OCI-M2 (cell line): ENCODE results near the gene BORCS5.

ENCODE experiments used
- DNase-seq: peaks from one replicate; lab custom pipeline; 2025; ENCODE audit not compliant: unreplicated experiment; lab: John Stamatoyannopoulos, UW

BORCS5 gene

DNA sequence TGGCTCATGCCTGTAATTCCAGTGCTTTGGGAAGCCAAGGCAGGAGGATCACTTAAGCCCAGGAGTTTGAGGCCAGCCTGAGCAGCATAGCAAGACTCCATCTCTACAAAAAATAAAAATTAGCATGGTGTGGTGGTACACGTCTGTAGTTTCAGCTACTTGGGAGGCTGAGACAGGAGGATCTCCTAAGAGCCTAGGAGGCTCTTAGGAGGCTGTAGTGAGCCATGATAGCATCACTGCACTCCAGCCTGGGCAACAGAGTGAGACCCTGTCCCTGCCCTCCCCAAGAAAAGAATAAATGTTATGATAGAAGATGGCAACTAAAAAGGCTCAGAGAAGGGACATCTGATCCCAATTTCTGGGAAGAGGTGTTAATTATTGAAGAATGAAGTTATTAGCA is 3.6 kb upstream of the BORCS5 start:
- DNase-seq, result no peak

DNA sequence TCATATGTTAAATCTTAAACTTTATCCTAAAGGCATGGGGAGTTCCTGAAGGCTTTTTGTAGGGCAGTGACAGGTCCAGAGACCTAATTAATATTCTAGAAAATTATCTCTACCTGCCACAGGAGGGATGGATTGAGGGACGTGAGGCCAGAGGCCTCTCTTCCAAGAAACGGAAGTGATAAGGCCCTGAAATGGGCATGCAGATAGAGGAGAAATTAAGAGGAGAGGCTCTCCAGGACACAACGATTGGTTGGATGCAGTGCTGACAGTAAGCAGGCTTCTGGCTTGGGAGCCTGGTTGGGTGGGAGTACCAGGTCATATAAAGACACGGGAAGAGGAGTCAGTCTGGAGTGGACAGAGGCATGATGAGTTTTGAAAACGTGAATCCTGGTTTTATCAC is 3.1 kb upstream of the BORCS5 start:
- no peak for DNase-seq

DNA sequence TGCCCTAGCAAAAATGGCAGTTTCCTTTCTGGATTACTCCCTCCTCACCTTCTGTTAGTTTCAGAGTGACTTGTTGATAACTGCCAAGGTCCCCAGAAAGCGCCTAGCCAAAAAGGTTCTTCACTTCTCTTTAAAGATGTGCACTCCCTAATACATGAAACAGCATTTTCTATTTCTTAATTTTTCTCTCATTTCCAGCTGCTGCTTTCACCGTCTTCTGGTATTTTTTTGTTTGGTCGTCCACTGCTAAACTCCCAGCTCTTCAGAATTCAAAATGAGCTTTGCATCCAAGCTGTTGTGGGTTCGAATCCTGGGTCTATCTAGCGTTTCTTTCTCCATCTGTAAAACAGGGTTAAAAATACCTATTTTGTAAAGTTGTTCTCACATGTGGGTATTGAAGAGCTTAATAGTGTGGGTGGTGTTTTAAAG is 397 bp upstream of the BORCS5 start:
- no peak for DNase-seq

DNA sequence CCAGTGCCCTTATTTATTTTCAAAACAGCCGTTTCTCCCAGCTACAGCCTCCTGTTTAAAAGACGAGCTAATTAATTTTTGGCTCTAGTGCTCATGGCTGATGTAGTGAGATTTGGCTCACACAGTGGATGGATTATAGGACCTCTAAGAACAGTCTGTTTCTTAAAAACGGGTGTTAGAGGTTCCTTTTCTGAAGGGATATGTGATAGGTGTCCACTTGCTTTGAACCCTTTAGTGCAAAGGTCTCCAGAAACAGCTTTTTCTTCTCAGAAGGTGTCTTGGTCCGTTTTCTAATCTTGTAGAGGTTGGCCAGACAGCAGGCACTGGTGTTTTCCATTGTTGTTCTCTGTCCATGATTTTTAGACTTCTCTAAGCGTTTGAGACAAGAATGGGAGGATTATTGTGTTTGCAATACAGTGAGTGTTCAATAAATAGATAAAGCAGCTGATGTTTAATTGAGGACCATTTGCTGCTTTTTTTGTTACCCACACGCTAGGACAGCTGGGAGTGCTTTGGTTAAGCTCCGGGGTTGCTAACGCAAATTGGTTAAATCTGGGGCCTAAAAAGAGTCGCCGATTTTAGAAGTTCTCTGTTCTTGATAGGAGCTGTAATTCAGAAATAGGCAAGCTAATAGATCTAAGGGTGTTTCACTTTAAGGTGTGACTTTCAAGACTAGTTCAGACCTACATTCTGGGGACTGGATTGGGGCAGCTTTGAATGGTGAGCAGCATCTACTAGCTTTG is 1.0 kb downstream of the BORCS5 start:
- no peak for DNase-seq

DNA sequence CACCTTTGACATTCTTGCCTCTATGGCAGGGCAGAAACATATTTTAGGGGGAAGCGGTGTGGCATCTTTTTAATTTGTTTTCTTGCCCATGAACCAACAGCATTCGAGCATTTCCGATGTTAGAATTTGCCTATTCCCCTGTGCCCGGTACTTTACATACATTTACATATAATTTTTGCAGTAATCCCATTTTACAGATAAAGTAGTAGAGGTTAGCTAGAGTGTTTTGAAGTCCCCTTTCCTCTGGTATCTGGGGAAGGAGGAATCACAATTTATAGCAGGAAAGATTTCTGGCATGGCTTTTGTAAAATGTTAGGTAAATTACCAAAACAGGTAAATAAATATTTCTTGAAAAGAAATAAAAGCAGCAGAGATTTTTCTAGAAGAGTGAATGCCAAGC is 1.6 kb downstream of the BORCS5 start:
- no peak for DNase-seq

DNA sequence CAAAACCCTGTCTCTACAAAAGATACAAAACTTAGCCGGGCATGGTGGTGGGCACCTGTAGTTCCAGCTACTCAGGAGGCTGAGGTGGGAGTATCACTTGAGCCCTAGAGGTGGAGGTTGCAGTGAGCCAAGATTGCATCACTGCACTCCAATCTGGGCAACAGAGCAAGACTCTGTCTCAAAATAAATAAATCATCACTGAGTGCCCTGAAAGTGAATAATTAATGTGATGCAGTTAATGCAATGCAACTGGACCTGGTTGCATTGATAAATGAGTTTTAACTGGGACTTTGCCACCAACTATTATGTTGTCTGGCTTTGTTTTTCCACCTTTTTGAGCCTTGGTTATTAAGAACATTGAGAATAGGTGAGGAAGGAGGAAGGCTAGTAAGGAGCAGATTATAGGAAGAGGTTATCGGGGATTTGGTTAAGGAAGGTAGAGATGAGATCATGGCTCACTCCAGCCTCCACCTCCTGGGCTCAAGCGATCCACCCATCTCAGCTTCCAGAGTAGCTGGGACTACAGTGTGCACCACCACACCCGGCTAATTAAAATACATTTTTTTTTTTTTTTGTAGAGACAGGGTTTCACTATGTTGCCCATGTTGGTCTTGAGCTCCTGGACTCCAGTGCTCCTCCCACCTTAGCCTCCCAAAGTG is 8.0 kb downstream of the BORCS5 start:
- no peak for DNase-seq

DNA sequence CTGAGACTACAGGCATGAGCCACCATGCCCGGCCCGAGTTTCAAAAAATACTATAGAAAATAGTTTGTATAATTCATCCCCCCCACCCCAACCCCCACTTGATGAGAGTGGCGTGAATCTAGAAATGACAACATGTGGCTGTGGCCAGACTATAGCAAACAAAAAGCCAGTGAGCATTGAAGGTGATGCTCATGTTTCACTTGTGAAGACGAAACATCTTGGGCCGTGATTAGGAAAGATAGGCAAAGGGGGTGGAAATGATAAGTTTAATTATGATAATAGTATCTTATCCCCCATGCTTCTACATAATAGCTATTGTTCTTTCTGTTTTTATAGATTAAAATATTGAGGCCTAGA is 8.5 kb downstream of the BORCS5 start:
- DNase-seq, result no peak

DNA sequence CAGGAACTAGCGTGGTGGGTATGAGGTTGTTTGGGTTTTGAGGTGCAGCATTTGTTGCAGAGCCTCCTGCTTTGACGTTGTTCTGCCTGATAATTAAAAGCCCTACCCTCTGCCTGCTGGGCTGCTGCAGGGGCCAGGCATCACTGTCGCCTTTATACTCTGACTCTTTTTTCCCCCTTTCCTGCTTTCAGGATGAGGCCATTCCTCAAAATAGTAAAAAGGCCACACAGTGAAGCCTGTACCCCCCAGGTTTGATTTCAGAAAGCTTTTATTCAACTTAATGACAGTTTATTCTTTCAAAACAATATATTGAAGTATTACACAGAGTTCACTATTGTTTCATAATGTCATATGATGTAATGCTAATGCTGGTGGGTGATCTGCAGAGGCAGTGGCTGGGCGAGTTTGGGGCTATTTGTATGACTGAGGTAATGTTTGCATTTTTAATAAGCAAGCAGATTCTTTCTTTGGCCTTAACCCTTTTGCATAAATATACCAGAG is 9.1 kb downstream of the BORCS5 start:
- no peak for DNase-seq

DNA sequence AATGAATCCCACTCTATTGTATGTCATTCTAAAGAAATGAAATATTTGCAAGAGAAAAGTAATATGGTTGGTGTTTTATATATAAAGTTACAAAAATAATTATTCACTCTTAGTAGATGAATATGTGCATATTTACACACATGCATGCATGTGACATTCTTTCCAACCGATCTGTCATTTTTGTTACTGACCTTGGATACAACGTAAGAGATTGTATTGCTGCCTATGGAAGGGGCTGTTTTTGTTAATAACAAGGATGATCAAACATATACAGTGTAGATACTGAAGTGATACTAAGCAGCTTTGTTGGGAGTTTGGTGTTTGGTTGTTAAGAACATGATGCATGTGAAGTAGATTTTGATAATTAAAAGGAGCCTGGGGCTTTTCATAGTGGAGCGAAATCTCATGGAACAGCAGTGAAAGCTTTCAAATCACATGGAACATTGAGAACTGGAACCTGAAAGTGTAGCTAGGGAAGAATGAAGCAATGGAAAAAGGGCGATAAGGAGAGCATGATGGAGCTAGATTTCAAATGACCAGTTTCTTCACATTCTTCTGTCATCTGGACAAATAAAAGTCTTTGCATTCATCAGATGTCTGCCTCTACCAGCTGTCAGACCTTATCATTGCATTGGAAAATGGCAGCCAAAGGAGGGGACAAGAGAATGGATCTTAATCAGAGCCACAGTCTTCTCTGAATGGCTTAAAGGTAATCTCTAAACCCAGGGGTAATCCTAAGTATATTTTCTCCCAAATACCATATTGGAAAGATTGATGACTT is 10.0 kb downstream of the BORCS5 start:
- DNase-seq, result no peak

DNA sequence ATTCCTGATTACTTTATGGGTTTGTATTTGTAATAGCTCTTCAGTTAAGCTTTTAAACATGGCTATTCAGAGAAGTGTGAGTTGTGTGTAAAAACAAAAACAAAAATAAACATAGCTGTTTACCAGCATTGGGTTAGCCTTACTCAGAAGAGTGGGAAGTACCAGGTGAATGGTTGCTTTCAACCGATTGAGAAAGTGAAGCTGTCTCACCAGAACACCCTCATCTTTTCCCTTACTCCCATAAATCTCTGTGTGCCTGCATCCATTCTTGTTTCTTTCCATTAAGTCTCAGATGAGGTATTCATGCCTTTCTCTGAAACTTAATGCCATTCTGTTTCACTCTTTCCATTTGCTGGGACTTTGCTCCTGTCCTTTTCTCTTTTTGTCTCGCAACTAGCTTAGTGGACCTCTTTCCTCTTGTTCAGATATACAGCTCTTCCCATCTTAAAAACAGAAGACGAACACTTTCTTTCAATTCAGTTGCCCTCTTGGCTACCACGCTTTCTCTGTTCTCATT is 10.7 kb downstream of the BORCS5 start:
- no peak for DNase-seq

DNA sequence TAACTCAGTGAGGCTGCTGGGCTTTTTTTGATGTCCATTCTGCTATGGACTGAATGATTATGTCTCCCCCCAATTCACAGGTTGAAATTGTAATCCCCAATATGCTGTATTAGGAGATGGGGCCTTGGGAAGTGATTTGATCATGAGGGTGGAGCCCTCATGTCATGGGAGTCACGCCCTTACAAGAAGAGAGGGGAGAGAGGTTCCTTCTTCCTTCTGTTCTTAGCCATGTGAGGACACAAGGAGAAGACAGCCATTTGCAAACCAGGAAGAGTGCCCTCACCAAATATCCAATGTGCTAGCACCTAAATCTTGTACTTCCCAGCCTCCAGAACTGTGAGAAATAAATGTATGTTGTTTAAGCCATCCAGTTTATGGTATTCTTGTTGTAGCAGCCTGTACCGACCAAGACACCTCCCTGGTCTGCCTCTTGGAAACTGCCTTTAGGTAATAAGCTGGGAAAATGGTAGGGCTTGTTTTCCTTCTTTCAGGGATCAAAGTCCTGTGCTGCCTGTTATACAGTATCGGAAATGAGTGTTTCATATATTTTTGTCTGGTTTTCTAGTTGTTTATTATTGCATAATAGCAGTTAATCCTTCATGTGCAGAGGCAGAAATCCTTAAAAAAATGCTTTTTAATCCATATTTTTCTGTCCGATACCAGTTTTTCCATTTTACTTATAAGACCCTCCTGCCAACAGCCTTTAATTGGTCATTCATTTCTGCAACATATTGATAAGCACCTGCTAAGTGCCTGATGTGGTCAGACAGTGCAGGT is 16.3 kb downstream of the BORCS5 start:
- no peak for DNase-seq

DNA sequence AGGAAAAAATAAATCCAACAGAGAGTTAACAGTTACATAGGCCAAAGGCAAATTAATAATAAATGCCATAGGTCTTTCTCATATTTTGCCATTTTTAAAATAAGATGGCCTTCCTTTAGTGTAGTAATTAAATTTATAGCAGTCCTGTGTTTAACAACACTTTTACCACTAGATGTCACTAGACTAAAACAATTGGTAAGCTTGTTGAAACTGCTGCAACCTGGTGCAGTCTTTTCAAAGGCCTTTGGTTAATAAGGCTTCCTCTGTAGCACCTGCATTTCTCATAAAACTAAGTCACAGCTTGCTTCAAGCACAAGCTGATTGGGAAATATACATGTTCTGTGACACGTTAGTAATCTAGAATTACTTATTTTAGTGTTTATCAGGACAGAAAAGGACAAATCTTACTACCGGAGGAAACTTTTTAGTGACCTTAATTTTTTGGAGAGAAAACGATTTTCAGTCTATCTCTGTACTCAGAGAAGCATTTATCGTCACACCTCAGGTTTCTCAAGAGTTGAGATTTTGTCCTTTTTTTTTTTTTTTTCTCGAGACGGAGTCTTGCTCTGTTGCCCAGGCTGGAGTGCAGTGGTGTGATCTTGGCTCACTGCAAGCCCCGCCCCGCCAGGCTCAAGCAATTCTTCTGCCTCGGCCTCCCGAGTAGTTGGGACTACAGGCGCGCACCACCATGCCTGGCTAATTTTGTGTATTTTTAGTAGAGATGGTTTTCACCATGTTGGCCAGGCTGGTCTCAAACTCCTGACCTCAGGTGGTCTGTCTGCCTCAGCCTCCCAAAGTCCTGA is 20.0 kb downstream of the BORCS5 start:
- no peak for DNase-seq

DNA sequence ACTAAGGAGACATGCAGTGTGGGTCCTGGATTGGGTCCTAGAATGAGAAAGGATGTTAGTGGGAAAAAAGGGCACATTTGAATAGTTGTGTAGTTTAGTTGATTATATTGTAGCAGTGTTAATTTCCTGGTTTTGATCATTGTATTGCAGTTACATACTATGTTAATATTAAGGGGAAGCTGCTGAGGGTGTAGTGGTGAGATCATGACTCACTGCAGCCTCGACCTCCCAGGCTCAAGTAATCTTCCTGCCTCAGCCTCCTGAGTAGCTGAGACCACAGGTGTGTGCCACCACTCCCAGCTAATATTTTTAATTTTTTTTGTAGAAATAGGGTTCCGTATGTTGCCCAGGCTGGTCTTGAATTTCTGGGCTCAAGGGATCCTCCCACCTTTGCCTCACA is 21.7 kb downstream of the BORCS5 start:
- no peak for DNase-seq

DNA sequence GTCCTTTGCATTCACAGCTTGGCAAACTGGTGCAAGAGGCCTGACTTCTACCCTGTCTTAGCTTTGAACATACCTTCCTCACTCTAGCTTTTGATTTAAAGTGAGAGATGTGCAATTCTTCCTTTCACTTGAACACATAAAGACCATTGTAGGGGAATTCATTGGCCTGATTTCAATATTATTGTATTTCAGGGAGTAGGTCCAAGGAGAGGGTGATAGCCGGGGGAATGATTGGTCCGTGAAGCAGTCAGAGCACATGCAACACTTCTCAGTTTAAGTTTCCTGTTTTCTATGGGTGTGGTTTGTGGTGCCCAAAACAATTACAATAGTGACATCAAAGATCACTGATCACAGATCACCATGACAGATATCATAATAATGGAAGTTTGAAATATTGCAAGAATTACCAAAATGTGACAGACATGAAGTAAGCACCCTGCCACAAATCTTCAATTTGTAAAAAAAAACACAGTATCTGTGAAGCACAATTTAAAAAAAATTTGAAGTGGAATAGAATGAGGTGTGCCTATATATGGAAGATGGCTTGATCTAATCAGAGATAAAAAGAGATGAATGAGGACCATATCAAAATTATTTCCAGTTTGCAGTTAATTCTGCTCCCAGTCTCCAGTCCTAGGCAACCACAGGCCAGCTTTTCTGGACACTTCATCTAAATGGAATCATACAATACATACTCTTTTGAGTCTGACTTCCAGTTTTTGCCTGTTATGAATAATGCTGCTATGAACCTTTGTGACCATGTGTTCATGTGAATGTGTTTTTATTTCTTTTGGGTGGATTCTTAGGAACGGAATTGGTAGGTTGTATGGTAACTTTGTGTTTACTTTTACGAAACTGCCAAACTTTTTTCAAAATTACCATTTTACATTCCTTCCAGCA is 23.2 kb downstream of the BORCS5 start:
- no peak for DNase-seq

DNA sequence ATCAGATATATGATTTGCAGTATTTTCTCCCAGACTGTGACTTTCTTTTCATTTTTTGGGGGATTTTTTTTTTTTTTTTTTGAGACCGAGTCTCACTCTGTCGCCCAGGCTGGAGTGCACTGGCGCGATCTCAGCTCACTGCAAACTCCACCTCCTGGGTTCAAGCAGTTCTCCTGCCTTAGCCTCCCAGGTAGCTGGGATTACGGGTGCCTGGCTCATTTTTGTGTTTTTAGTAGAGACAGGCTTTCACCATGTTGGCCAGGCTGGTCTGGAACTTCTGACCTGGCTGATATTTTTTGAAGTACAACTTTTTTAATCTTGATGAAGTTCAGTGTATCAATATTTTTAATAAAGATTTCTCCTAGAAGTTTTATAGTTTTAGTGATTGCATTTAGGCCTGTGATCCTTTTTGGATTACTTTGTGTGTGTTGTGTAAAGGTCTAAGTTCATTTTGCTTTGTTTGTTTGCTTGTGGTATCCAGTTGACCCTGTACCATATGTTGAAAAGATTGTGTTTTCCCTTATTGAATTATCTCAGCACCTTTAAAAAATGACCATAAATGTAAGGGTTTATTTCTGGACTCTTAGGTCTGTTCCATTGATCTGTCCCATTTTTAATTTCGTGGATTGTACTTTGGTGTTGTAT is 24.2 kb downstream of the BORCS5 start:
- no peak for DNase-seq

DNA sequence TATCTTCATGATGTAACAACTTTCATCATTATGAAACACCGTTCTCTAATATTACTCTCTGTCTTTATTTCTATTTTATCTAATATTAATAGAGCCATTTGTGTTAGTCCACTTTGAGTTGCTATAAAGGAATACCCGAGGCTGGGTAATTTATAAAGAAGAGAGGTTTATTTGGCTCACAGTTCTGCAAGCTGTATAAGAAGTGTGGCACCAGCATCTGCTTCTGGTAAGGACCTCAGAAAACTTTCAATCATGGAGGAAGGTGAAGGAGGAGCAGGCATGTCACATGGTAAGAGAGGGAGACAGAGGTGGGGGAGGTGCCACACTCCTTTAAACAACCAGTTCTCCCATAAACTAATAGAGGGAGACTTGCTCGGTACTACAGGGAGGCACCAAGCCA is 25.1 kb downstream of the BORCS5 start:
- no peak for DNase-seq

DNA sequence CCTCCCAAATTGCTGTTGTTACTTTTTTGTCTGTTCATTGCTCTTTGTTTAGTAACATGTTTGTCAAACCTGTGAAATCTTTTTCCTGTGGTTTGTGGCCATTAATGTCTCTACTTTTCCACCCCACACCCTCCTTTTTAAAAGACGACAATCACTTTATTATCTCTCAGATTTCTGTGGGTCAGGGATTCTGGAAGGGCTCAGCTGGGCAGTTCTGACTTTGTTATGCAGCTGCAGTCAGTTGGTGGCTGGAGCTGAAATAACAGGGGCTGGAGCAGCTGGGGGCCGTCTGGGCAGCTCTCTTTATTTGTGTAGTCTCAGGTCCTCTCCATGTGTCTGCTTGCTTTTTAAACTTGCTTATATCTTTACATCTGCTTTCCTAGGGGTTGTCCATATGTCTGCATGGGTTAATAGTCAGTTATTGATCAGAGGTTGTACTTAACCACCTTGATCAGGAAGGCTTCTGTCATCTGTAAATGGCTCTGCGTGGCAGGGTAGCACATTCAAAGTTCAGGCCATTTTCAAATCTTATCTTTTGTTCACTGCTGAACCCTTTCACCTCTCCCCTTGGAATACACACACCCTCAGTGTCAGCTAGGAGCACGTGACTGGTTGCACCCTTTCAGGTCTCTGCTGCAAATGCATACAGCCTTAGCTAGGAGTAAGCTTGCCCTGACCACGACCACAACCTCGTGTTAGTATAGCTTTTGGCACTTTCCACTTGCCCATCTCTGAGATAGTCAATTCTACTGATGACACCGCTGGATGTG is 27.9 kb downstream of the BORCS5 start:
- no peak for DNase-seq

DNA sequence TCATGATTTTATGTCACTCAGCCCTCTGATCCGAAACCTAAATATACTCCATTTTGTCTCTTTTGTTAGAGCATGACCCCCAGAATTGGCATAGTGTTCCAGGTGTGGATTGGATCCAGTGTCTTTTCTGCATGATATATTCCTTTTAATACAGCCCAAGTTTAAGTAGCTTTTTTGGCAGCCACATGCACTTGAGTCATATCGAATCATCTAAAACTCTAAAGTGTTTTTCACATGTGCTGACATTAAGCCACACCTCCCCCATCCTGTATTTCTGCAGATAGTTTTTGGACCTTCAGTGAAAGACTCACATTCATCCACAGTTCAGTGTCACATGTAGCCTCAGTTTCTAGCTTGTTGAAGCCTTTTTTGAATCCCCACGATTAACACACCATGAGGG is 30.6 kb downstream of the BORCS5 start:
- no peak for DNase-seq
